Endodermal cell (in vitro differentiated cells): ENCODE results near the gene DYRK1A. TPM values are rescaled to one million over a fixed set of nuclear protein-coding genes. Genes with fewer than 3 reads are reported as not detected.
A peak's percentile ranks its signal among the peaks of the same experiment; 100 is the strongest.

Experiments
- DNase-seq: peaks from one replicate; pipeline ENCODE4 v3.0.0-alpha.2; 2017
- H3K27ac ChIP-seq: 2 replicates; pipeline ENCODE4 v1.5.1; 2013; ENCODE audit warnings: mild to moderate bottlenecking, low read depth, low read length, moderate library complexity
- H3K27me3 ChIP-seq: 2 replicates; pipeline ENCODE4 v1.6.1; 2013; ENCODE audit warnings: mild to moderate bottlenecking, low read length, moderate library complexity; ENCODE audit not compliant: insufficient read depth, control insufficient read depth, poor library complexity, severe bottlenecking
- H3K36me3 ChIP-seq: 2 replicates; pipeline ENCODE4 v1.7.0; 2013; ENCODE audit warnings: mild to moderate bottlenecking, low read length, moderate library complexity; ENCODE audit not compliant: control insufficient read depth, insufficient read depth
- H3K4me1 ChIP-seq: one replicate; pipeline ENCODE4 v1.7.0; 2013; ENCODE audit warnings: low read length; ENCODE audit not compliant: control insufficient read depth, insufficient read depth
- H3K4me3 ChIP-seq: 2 replicates; pipeline ENCODE4 v1.5.1; 2013; ENCODE audit warnings: mild to moderate bottlenecking, low read length, moderate library complexity
- H3K9ac ChIP-seq: 2 replicates; pipeline ENCODE4 v1.6.1; 2013; ENCODE audit warnings: mild to moderate bottlenecking, low read length, moderate library complexity; ENCODE audit not compliant: poor library complexity, severe bottlenecking; ENCODE audit errors: extremely low read depth
- H3K9me3 ChIP-seq: 2 replicates; pipeline ENCODE4 v1.6.1; 2013; ENCODE audit warnings: mild to moderate bottlenecking, low read length, moderate library complexity; ENCODE audit not compliant: control insufficient read depth
- H3K27ac Mint-ChIP-seq: 2 replicates; pipeline ENCODE4 v1.8.0; 2020; ENCODE audit warnings: mixed read lengths
- H3K27me3 Mint-ChIP-seq: 2 replicates; pipeline ENCODE4 v1.8.0; 2021; ENCODE audit warnings: mild to moderate bottlenecking, mixed read lengths; ENCODE audit not compliant: insufficient read depth
- H3K36me3 Mint-ChIP-seq: 2 replicates; pipeline ENCODE4 v1.8.0; 2020; ENCODE audit warnings: low read depth, mixed read lengths
- H3K4me1 Mint-ChIP-seq: 2 replicates; pipeline ENCODE4 v1.8.0; 2020; ENCODE audit warnings: mixed read lengths
- H3K4me3 Mint-ChIP-seq: 2 replicates; pipeline ENCODE4 v1.8.0; 2020; ENCODE audit warnings: mild to moderate bottlenecking, moderate library complexity, mixed read lengths
- H3K9me3 Mint-ChIP-seq: 2 replicates; pipeline ENCODE4 v1.8.0; 2020; ENCODE audit warnings: mild to moderate bottlenecking, mixed read lengths
- WGBS, 2 experiments: methylation state at CpG; one replicate each; pipeline versions ENCODE4 v1.1.5 to v1.1.7; 2013; ENCODE audit warnings: missing lambda C conversion rate in 2 of 2, mixed read lengths in 1 of 2; ENCODE audit not compliant: insufficient coverage in 1 of 2, insufficient read length in 1 of 2; 5-methylcytosine and 5-hydroxymethylcytosine counted together
- total RNA-seq, 2 donors: library from RNA; stranded (reverse); fragmentation: NEBNext Ultra II Directional in 1 of 2; extraction: Animal tissue kit (Norgen Biotek cat#: 25700) in 1 of 2; gene quantifications; 2 replicates in 1 of 2; 3 replicates in 1 of 2; pipeline ENCODE4 v1.2.1, GENCODE V29; 2021
- TF ChIP-seq, protein P1 (sequence below): fragments of 200-600 bp; sonication (generic); conservative IDR thresholded peaks from 2 replicates; pipeline ENCODE4 v1.5.0; 2021; ENCODE audit warnings: antibody characterized with exemption, mild to moderate bottlenecking

DYRK1A gene
- total RNA-seq, 2 donors from 2014 or later, result 73.9 to 75.2 TPM

- Mint-ChIP-seq H3K27ac (no peak overlapping the region), H3K4me1 (peaks cover 12% of the 10 kb centered on the region)
- WGBS, 2 experiments, result 100% methylated on average over 1 of the region's 1 CpG
Observed at GRCh38 chr21:37422382-37422781, 55.8 kb downstream of the DYRK1A start.

GRCh38 chr21:37423103-37423502 lies 56.5 kb downstream of the DYRK1A start:
- TF ChIP-seq, protein P1, sequence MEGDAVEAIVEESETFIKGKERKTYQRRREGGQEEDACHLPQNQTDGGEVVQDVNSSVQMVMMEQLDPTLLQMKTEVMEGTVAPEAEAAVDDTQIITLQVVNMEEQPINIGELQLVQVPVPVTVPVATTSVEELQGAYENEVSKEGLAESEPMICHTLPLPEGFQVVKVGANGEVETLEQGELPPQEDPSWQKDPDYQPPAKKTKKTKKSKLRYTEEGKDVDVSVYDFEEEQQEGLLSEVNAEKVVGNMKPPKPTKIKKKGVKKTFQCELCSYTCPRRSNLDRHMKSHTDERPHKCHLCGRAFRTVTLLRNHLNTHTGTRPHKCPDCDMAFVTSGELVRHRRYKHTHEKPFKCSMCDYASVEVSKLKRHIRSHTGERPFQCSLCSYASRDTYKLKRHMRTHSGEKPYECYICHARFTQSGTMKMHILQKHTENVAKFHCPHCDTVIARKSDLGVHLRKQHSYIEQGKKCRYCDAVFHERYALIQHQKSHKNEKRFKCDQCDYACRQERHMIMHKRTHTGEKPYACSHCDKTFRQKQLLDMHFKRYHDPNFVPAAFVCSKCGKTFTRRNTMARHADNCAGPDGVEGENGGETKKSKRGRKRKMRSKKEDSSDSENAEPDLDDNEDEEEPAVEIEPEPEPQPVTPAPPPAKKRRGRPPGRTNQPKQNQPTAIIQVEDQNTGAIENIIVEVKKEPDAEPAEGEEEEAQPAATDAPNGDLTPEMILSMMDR, result no peak
- Histone ChIP-seq H3K27me3 (no peaks in the 10 kb centered on the region), H3K9ac (no peak overlapping the region), H3K4me1 (peaks cover 4% of the 10 kb centered on the region), H3K9me3 (peaks cover 9% of the 10 kb centered on the region), H3K4me3 (no peak overlapping the region), H3K36me3 (peaks cover 61% of the 10 kb centered on the region), H3K27ac (no peak overlapping the region)
- Mint-ChIP-seq H3K27ac (peak overlapping the region; percentile 8), H3K36me3 (peaks cover 40% of the 10 kb centered on the region), H3K4me3 (no peak overlapping the region), H3K4me1 (peaks cover 17% of the 10 kb centered on the region), H3K9me3 (peaks cover 8% of the 10 kb centered on the region), H3K27me3 (no peaks in the 10 kb centered on the region)
- 45 to 46% methylated on average over 2 of the region's 2 CpGs for WGBS, 2 experiments
- DNase-seq, result no peak

More at GRCh38 chr21:37422382-37422781, 55.8 kb downstream of the DYRK1A start:
- TF ChIP-seq, protein P1, result no peak
- no peak overlapping the region for H3K27ac ChIP-seq
- peaks cover 54% of the 10 kb centered on the region for H3K36me3 ChIP-seq
- Mint-ChIP-seq H3K27me3 (no peaks in the 10 kb centered on the region), H3K36me3 (peaks cover 34% of the 10 kb centered on the region), H3K9me3 (peaks cover 8% of the 10 kb centered on the region), H3K4me3 (no peak overlapping the region)
- peaks cover 9% of the 10 kb centered on the region for H3K9me3 ChIP-seq
- no peaks in the 10 kb centered on the region for H3K27me3 ChIP-seq
- no peak overlapping the region for H3K4me3 ChIP-seq
- no peak overlapping the region for H3K9ac ChIP-seq
- peaks cover 4% of the 10 kb centered on the region for H3K4me1 ChIP-seq
- no peak for DNase-seq

GRCh38 chr21:37424396-37424795 lies 57.8 kb downstream of the DYRK1A start:
- Histone ChIP-seq H3K36me3 (peaks cover 74% of the 10 kb centered on the region), H3K27me3 (no peaks in the 10 kb centered on the region), H3K9me3 (peaks cover 9% of the 10 kb centered on the region), H3K4me3 (no peak overlapping the region), H3K27ac (no peak overlapping the region), H3K4me1 (peaks cover 4% of the 10 kb centered on the region), H3K9ac (no peak overlapping the region)
- Mint-ChIP-seq H3K9me3 (peaks cover 8% of the 10 kb centered on the region), H3K4me1 (peaks cover 23% of the 10 kb centered on the region), H3K36me3 (peaks cover 52% of the 10 kb centered on the region), H3K27ac (no peak overlapping the region), H3K27me3 (no peaks in the 10 kb centered on the region), H3K4me3 (no peak overlapping the region)
- no peak for DNase-seq
- WGBS, 2 experiments, result no CpG with 5 or more reads among the region's 1 CpG
- TF ChIP-seq, protein P1, result no peak
